K562 (cell line): ENCODE measurements around the gene TYROBP. TPM values are rescaled to one million over a fixed set of nuclear protein-coding genes. Genes with fewer than 3 reads are reported as not detected.
"Not testable (repeated sequence)": the region's sequence is repeated elsewhere in the genome, so short reads cannot be mapped to it uniquely, and the experiment has no call there.

Experiments used
- ATAC-seq: fragments of 200-7000 bp; cut with Tn5 transposase; 3 replicates; pipeline ENCODE4 v1.9.1; 2020; ENCODE audit warnings: moderate library complexity
- BruUV-seq: library from RNA; stranded (reverse); fragments of 400-500 nt; replicated peaks from 2 replicates; lab custom pipeline; 2021; lab: Mats Ljungman, UMichigan
- CTCF ChIA-PET: fragments of 300-600 bp; formaldehyde crosslinking; extraction: SDS; loops from one replicate; lab custom pipeline; 2021; ENCODE audit warnings: low intra/inter-chr PET ratio; lab: Yijun Ruan, JAX
- POLR2A ChIA-PET: fragments of 300-600, 350-650 bp; sonication (Branson Sonifier 250); formaldehyde crosslinking; extraction: SDS; loops from one replicate; lab custom pipeline; 2021; ENCODE audit warnings: antibody characterized with exemption, inconsistent platforms; lab: Yijun Ruan, JAX
- DNase-seq, 4 experiments: peaks; one replicate each; pipeline versions ENCODE4 v3.0.0 to v3.0.0-alpha.2; 2011 to 2018; ENCODE audit warnings: low spot score in 3 of 4, mixed read lengths in 3 of 4; ENCODE audit errors: extremely low read depth in 1 of 4
- FAIRE-seq: peaks from 2 replicates; lab custom pipeline; 2011; peaks lifted over from hg19 to GRCh38; lab: Jason Lieb, UNC
- H2AFZ ChIP-seq: 2 replicates; pipeline ENCODE4 v1.6.0; 2011; ENCODE audit warnings: low read depth, low read length, control low read depth, inconsistent platforms
- H3K27ac ChIP-seq: fragments of 200-600 bp; 3 replicates; pipeline ENCODE4 v1.8.0; 2011; ENCODE audit warnings: low read depth, mild to moderate bottlenecking, control low read depth, inconsistent platforms, low read length, moderate library complexity, mixed read lengths; ENCODE audit errors: extremely low read depth
- H3K27me3 ChIP-seq, 2 experiments: fragments of 300-600 bp in 1 of 2; 2 replicates in 1 of 2; 3 replicates in 1 of 2; pipeline versions ENCODE4 v1.6.0 to v1.8.0; 2011; ENCODE audit warnings: inconsistent platforms in 2 of 2, low read length in 2 of 2, mild to moderate bottlenecking in 1 of 2, mixed read lengths in 1 of 2, moderate library complexity in 1 of 2; ENCODE audit not compliant: control insufficient read depth in 2 of 2, insufficient read depth in 2 of 2
- H3K36me3 ChIP-seq: fragments of 300-600 bp; 3 replicates; pipeline ENCODE4 v1.8.0; 2011; ENCODE audit warnings: mild to moderate bottlenecking, low read length, inconsistent platforms; ENCODE audit not compliant: control insufficient read depth, insufficient read depth
- H3K4me1 ChIP-seq, 2 experiments: fragments of 200-600 bp in 1 of 2; replicated peaks in 1 of 2; 2 replicates in 1 of 2; 3 replicates in 1 of 2; pipeline versions ENCODE4 v1.5.1 to v1.8.0; 2011; ENCODE audit warnings: inconsistent platforms in 2 of 2, low read length in 2 of 2, mild to moderate bottlenecking in 1 of 2, mixed read lengths in 1 of 2, moderate library complexity in 1 of 2; ENCODE audit not compliant: control insufficient read depth in 2 of 2, insufficient read depth in 2 of 2
- H3K4me2 ChIP-seq: 2 replicates; pipeline ENCODE4 v1.6.1; 2011; ENCODE audit warnings: low read length, control low read depth, inconsistent platforms, mixed read lengths; ENCODE audit not compliant: insufficient read depth
- H3K4me3 ChIP-seq: fragments of 200-600 bp; sonication (generic), shearing (Covaris generic); 2 replicates; pipeline ENCODE4 v1.5.1; 2016; ENCODE audit warnings: control low read depth, inconsistent platforms
- H3K79me2 ChIP-seq: fragments of 200-600 bp; 3 replicates; pipeline ENCODE4 v1.8.0; 2011; ENCODE audit warnings: low read length, inconsistent platforms; ENCODE audit not compliant: control insufficient read depth, insufficient read depth
- H3K9ac ChIP-seq, 2 experiments: 2 replicates each; pipeline versions ENCODE4 v1.6.0 to v1.6.1; 2011; ENCODE audit warnings: low read depth in 2 of 2, low read length in 2 of 2, control low read depth in 1 of 2, inconsistent platforms in 1 of 2, mild to moderate bottlenecking in 1 of 2, mixed read lengths in 1 of 2; ENCODE audit not compliant: insufficient read depth in 1 of 2
- H3K9me1 ChIP-seq: one replicate; pipeline ENCODE4 v1.6.0; 2011; ENCODE audit warnings: inconsistent platforms, mild to moderate bottlenecking, low read length, moderate library complexity; ENCODE audit not compliant: control insufficient read depth, insufficient read depth
- H3K9me3 ChIP-seq: replicated peaks from 2 replicates; pipeline ENCODE4 v1.5.1; 2011; ENCODE audit warnings: low read depth, low read length, inconsistent platforms; ENCODE audit not compliant: control insufficient read depth, insufficient read depth
- H4K20me1 ChIP-seq: replicated peaks from 2 replicates; pipeline ENCODE4 v1.6.1; 2011; ENCODE audit warnings: low read length, inconsistent platforms, mixed read lengths; ENCODE audit not compliant: control insufficient read depth, insufficient read depth
- BCOR ChIP-seq: fragments of 450-650 bp; IDR thresholded peaks from 2 replicates; pipeline ENCODE4 v1.6.1; 2016
- E2F3 ChIP-seq: fragments of 250-450 bp; sonication (Bioruptor Pico); IDR thresholded peaks from 2 replicates; pipeline ENCODE4 v1.4.0; 2020; ENCODE audit warnings: mild to moderate bottlenecking
- E2F6 ChIP-seq, 2 experiments: IDR thresholded peaks; 2 replicates each; pipeline ENCODE4 v1.6.1; 2011; ENCODE audit warnings: borderline replicate concordance in 1 of 2, control low read depth in 1 of 2, low read depth in 1 of 2, low read length in 1 of 2, mild to moderate bottlenecking in 1 of 2, mixed read lengths in 1 of 2, moderate library complexity in 1 of 2; ENCODE audit not compliant: insufficient read depth in 1 of 2, insufficient read length in 1 of 2, poor library complexity in 1 of 2, severe bottlenecking in 1 of 2; ENCODE audit errors: extremely low read depth in 1 of 2
- FUS ChIP-seq: fragments of 200-400 bp; formaldehyde crosslinking; optimal IDR thresholded peaks from 2 replicates; pipeline ENCODE3; 2017; ENCODE audit warnings: low read depth, low read length
- GABPB1 ChIP-seq: sonication (generic); formaldehyde crosslinking; IDR thresholded peaks from 2 replicates; pipeline ENCODE4 v1.8.0; 2022; ENCODE audit warnings: mild to moderate bottlenecking, missing genetic modification reagents
- ILF3 ChIP-seq: fragments of 450-650 bp; IDR thresholded peaks from 2 replicates; pipeline ENCODE4 v1.6.1; 2018; ENCODE audit warnings: antibody characterized with exemption, mild to moderate bottlenecking, moderate library complexity, borderline replicate concordance
- MEIS2 ChIP-seq: fragments of 450-650 bp; IDR thresholded peaks from 2 replicates; pipeline ENCODE4 v1.6.1; 2014; ENCODE audit warnings: mild to moderate bottlenecking; ENCODE audit not compliant: partially characterized antibody
- SIN3B ChIP-seq: fragments of 450-650 bp; IDR thresholded peaks from 2 replicates; pipeline ENCODE4 v1.6.1; 2017; ENCODE audit warnings: low read depth, mild to moderate bottlenecking, moderate library complexity
- ZBTB17 ChIP-seq: fragments of 450-650 bp; formaldehyde crosslinking; IDR thresholded peaks from 2 replicates; pipeline ENCODE4 v1.4.0; 2020; ENCODE audit warnings: mild to moderate bottlenecking
- ZFX ChIP-seq: sonication (generic); formaldehyde crosslinking; IDR thresholded peaks from 2 replicates; pipeline ENCODE4 v1.8.0; 2022; ENCODE audit warnings: mild to moderate bottlenecking, missing genetic modification reagents, moderate library complexity
- WGBS: fragments of 100-300 bp; shearing (Covaris generic); methylation state at CpG from one replicate; pipeline ENCODE4 v1.1.6; 2016; ENCODE audit warnings: low coverage, mixed read lengths; ENCODE audit not compliant: insufficient coverage; ENCODE audit errors: missing lambda C conversion rate; 5-methylcytosine and 5-hydroxymethylcytosine counted together
- in situ Hi-C: fragments of 300-500 bp; cut with MboI; formaldehyde crosslinking; loops from 4 replicates; pipeline ENCODE4 v1.15.0; 2018; ENCODE audit warnings: inconsistent platforms, mixed read lengths
- intact Hi-C: fragments of 100-400 bp; cut with micrococcal nuclease; formaldehyde crosslinking; loops from 2 replicates; pipeline ENCODE4 v1.14.2; 2022
- polyA plus RNA-seq, 8 experiments: library from polyadenylated mRNA; depleted of rRNA in 4 of 8; stranded (reverse) in 5 of 8; unstranded in 3 of 8; fragments of >200 nt; fragmentation: Nextera tagmentation in 2 of 8; fragmentation: Illumina TruSeq in 1 of 8; extraction: Ambion mirVana in 2 of 8; extraction: Trizol in 1 of 8; gene quantifications; 2 replicates each; pipeline versions ENCODE4 v1.2.1 to v1.2.3, GENCODE V29; 2011 to 2014; ENCODE audit warnings: inconsistent platforms in 1 of 8, missing spikeins in 1 of 8
- total RNA-seq, 7 experiments: library from RNA; depleted of rRNA in 6 of 7; stranded (reverse); fragments of >200 nt in 6 of 7; fragmentation: Illumina TruSeq in 2 of 7; extraction: Trizol in 2 of 7; gene quantifications; 2 replicates each; pipeline versions ENCODE4 v1.2.1 to v1.2.3, GENCODE V29; 2011 to 2021; ENCODE audit warnings: low replicate concordance in 1 of 7
- TF ChIP-seq, protein P1 (sequence below): conservative IDR thresholded peaks from 2 replicates; pipeline ENCODE4 v1.6.1; 2011; ENCODE audit warnings: low read depth, mild to moderate bottlenecking, low read length; ENCODE audit not compliant: control insufficient read depth
- TF ChIP-seq, protein P2 (sequence below): IDR thresholded peaks from 2 replicates; pipeline ENCODE4 v1.6.1; 2016; ENCODE audit warnings: missing genetic modification characterization, missing compliant biosample characterization

TYROBP gene
- total and polyA plus RNA-seq, 9 of the 15 experiments (the other 6 are each of a cell fraction or from before 2014, with no cell fraction given) = 0.72 to 8.2 (median 2.4) TPM

GRCh38 chr19:35910355-35910754 lies 2.3 kb upstream of the TYROBP start:
- H3K4me3 ChIP-seq, FAIRE-seq, BruUV-seq, ATAC-seq, H3K9me3 ChIP-seq, intact Hi-C loops, H3K9ac ChIP-seq, H4K20me1 ChIP-seq, H3K36me3 ChIP-seq, H3K79me2 ChIP-seq, DNase-seq, H3K27me3 ChIP-seq, H3K27ac ChIP-seq, H3K4me2 ChIP-seq, in situ Hi-C loops, H3K9me1 ChIP-seq, H2AFZ ChIP-seq, POLR2A ChIA-PET, CTCF ChIA-PET: not testable (repeated sequence)
- peaks cover 31 to 33% of the 10 kb centered on the region in 2 experiments for H3K4me1 ChIP-seq
- WGBS = 72% methylated on average over 14 of the region's 14 CpGs

- ChIA-PET CTCF (no interaction called here), POLR2A (interaction anchor here (0.7 to 0.8 kb wide), 2 partner anchors 81 to 384 kb away, joined by 3 to 4 read pairs; no protein-coding TSS in a partner anchor)
- Histone ChIP-seq H4K20me1 (no peaks in the 10 kb centered on the region), H3K9me3 (no peaks in the 10 kb centered on the region), H3K27ac (peak overlapping the region; percentile 57; the same call in 1 of the 3 replicates), H3K9ac (peak overlapping the region in 1 of 2 experiments; percentile 85; a peak in 2 of 4 replicates), H3K4me3 (no peak overlapping the region), H3K4me2 (peak overlapping the region; percentile 11; the same call in 1 of the 2 replicates), H3K4me1 (peaks cover 31 to 33% of the 10 kb centered on the region in 2 experiments), H3K79me2 (no peaks in the 10 kb centered on the region), H3K9me1 (no peaks in the 10 kb centered on the region), H2AFZ (peak overlapping the region; percentile 83), H3K27me3 (no peaks in the 10 kb centered on the region), H3K36me3 (no peaks in the 10 kb centered on the region)
- BruUV-seq = no TSS peak
- TF ChIP-seq E2F6 (IDR thresholded peaks at IDR 0.05; ENCODE audit: borderline replicate concordance in 1 of 2, extremely low read depth in 1 of 2, insufficient read depth in 1 of 2, insufficient read length in 1 of 2, low read depth in 1 of 2, low read length in 1 of 2, poor library complexity in 1 of 2, severe bottlenecking in 1 of 2) (no peak), E2F3 (CRISPR knock-in tag) (no peak), FUS (no peak), ILF3 (no peak), BCOR (no peak), ZFX (CRISPR knock-in tag) (0 out of 2 replicates have a peak, but pooled peaks have one; percentile 36), SIN3B (no peak), MEIS2 (no peak), ZBTB17 (CRISPR knock-in tag) (no peak), GABPB1 (CRISPR knock-in tag) (0 out of 2 replicates have a peak, but pooled peaks have one; percentile 3)
- TF ChIP-seq, protein P1, sequence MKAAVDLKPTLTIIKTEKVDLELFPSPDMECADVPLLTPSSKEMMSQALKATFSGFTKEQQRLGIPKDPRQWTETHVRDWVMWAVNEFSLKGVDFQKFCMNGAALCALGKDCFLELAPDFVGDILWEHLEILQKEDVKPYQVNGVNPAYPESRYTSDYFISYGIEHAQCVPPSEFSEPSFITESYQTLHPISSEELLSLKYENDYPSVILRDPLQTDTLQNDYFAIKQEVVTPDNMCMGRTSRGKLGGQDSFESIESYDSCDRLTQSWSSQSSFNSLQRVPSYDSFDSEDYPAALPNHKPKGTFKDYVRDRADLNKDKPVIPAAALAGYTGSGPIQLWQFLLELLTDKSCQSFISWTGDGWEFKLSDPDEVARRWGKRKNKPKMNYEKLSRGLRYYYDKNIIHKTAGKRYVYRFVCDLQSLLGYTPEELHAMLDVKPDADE = no peak
- TF ChIP-seq, protein P2, sequence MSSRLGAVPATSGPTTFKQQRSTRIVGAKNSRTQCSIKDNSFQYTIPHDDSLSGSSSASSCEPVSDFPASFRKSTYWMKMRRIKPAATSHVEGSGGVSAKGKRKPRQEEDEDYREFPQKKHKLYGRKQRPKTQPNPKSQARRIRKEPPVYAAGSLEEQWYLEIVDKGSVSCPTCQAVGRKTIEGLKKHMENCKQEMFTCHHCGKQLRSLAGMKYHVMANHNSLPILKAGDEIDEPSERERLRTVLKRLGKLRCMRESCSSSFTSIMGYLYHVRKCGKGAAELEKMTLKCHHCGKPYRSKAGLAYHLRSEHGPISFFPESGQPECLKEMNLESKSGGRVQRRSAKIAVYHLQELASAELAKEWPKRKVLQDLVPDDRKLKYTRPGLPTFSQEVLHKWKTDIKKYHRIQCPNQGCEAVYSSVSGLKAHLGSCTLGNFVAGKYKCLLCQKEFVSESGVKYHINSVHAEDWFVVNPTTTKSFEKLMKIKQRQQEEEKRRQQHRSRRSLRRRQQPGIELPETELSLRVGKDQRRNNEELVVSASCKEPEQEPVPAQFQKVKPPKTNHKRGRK (tag) = no peak
- 62% methylated on average over 6 of the region's 6 CpGs for WGBS
- ATAC-seq = no peak
- no peak for FAIRE-seq
- in situ Hi-C loops = no loop called here
- DNase-seq = no peak
- intact Hi-C loops = no loop called here
These were observed 1.6 kb upstream of the TYROBP start for GRCh38 chr19:35909684-35910035.
